Left ventricle myocardium inferior (tissue), 1 donor: ENCODE data around the gene ORC4. TPM values are rescaled to one million over a fixed set of nuclear protein-coding genes. Genes with fewer than 3 reads are reported as not detected.

Experiments used
- DNase-seq: peaks from one replicate; pipeline ENCODE4 v3.0.0-alpha.2; 2020
- H3K27ac ChIP-seq: fragments of 200-600 bp; replicated peaks from 2 replicates; pipeline ENCODE4 v1.8.0; 2021
- H3K27me3 ChIP-seq: fragments of 200-600 bp; 2 replicates; pipeline ENCODE4 v1.8.0; 2021; ENCODE audit warnings: low read depth
- H3K36me3 ChIP-seq: fragments of 200-600 bp; 2 replicates; pipeline ENCODE4 v1.8.0; 2021
- H3K4me1 ChIP-seq: fragments of 200-600 bp; 2 replicates; pipeline ENCODE4 v1.8.0; 2021
- H3K4me3 ChIP-seq: fragments of 200-600 bp; 2 replicates; pipeline ENCODE4 v1.8.0; 2021; ENCODE audit warnings: mild to moderate bottlenecking, moderate library complexity
- H3K9me3 ChIP-seq: fragments of 200-600 bp; replicated peaks from 2 replicates; pipeline ENCODE4 v1.8.0; 2021
- intact Hi-C: fragments of 100-400 bp; cut with micrococcal nuclease; formaldehyde crosslinking; loops from one replicate; pipeline ENCODE4 v1.11.0; 2022
- total RNA-seq: library from RNA; stranded (reverse); fragmentation: NEBNext Ultra II Directional; extraction: Animal tissue kit (Norgen Biotek cat#: 25700); gene quantifications from one replicate; pipeline ENCODE4 v1.2.1, GENCODE V29; 2021
- TF ChIP-seq, protein P1 (sequence below): fragments of 200-600 bp; IDR thresholded peaks from 2 replicates; pipeline ENCODE4 v1.8.0; 2021; ENCODE audit warnings: antibody characterized with exemption, mild to moderate bottlenecking, borderline replicate concordance
- donor health status: DM: no; HTN: yes; CAD: no; lungs with severe emphysema.

Gene ORC4
- total RNA-seq, 1 donor from 2014 or later = 45.8 TPM

DNA sequence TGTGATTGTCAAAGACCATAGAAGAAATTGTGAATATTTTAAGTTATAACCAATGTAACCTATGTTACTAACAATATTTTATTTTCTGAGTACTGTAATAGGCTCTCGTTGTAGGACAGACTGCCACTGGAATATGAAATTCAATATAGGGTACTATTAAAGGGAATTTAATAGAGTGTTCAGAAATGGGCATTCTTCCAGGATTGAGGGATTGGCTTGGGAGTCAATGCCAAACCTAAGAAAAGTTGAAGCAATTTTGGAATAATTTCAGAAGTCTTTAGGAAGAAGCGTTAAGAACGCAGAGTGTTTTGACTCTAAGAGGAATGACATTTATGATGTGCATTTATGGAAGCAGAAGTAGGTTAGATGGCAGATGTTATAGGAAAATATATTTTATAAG lies 96.7 kb downstream of the ORC4 start:
- no peak overlapping the region for H3K4me3 ChIP-seq
- H3K27me3 ChIP-seq = no peaks in the 10 kb centered on the region
- TF ChIP-seq, protein P1, sequence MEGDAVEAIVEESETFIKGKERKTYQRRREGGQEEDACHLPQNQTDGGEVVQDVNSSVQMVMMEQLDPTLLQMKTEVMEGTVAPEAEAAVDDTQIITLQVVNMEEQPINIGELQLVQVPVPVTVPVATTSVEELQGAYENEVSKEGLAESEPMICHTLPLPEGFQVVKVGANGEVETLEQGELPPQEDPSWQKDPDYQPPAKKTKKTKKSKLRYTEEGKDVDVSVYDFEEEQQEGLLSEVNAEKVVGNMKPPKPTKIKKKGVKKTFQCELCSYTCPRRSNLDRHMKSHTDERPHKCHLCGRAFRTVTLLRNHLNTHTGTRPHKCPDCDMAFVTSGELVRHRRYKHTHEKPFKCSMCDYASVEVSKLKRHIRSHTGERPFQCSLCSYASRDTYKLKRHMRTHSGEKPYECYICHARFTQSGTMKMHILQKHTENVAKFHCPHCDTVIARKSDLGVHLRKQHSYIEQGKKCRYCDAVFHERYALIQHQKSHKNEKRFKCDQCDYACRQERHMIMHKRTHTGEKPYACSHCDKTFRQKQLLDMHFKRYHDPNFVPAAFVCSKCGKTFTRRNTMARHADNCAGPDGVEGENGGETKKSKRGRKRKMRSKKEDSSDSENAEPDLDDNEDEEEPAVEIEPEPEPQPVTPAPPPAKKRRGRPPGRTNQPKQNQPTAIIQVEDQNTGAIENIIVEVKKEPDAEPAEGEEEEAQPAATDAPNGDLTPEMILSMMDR = no peak
- no peak overlapping the region for H3K27ac ChIP-seq
- intact Hi-C loops = no loop called here
- peaks cover 25% of the 10 kb centered on the region for H3K4me1 ChIP-seq
- H3K36me3 ChIP-seq = peaks cover 38% of the 10 kb centered on the region
- no peak for DNase-seq
- H3K9me3 ChIP-seq = no peaks in the 10 kb centered on the region

DNA sequence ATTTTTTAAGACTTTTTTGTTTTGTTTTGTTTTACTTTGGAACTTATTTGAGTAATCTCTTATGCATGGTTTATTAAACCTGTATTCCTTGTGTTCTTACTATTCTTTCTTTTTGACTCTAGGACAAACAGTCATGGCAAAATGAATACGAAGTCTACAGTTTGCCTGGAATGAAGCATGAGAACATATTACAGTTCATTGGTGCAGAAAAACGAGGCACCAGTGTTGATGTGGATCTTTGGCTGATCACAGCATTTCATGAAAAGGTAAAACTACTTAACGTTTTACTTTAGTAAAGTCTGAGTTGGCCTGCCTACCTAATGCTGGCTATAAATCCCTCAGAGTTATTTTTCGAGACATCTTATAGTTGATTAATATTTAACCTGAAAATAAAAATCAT lies 103.4 kb downstream of the ORC4 start:
- peaks cover 9% of the 10 kb centered on the region for H3K4me1 ChIP-seq
- peaks cover 34% of the 10 kb centered on the region for H3K36me3 ChIP-seq
- TF ChIP-seq, protein P1 = no peak
- DNase-seq = no peak
- no peak overlapping the region for H3K27ac ChIP-seq
- H3K9me3 ChIP-seq = no peaks in the 10 kb centered on the region
- intact Hi-C loops = loop anchor here (10.0 kb wide), 1 partner anchor 1182 kb away; no protein-coding TSS in a partner anchor
- no peak overlapping the region for H3K4me3 ChIP-seq
- H3K27me3 ChIP-seq = no peaks in the 10 kb centered on the region

DNA sequence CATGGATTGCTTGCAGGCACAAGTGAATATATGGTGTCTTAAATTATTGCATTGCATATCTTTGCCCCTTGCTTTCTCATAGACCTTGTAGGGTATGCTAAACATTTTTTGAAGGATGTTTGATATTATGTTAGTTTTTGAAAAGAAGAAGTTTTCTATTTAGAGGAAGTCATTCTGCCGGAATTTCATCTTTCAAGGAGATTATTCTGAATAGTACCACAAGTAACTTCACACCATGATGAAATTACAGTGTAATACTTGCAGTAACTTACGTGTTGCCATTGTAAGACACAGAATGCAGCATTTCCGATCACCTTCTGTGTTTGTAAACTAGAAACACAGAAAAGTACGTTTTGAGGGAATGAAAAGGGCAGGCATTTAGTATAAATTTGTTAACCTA lies 103.8 kb downstream of the ORC4 start:
- Histone ChIP-seq H3K9me3 (no peaks in the 10 kb centered on the region), H3K4me1 (peaks cover 9% of the 10 kb centered on the region), H3K27ac (no peak overlapping the region), H3K27me3 (no peaks in the 10 kb centered on the region), H3K4me3 (no peak overlapping the region), H3K36me3 (peaks cover 34% of the 10 kb centered on the region)
- intact Hi-C loops = loop anchor here (10.0 kb wide), 1 partner anchor 1182 kb away; no protein-coding TSS in a partner anchor
- TF ChIP-seq, protein P1 = no peak
- no peak for DNase-seq

DNA sequence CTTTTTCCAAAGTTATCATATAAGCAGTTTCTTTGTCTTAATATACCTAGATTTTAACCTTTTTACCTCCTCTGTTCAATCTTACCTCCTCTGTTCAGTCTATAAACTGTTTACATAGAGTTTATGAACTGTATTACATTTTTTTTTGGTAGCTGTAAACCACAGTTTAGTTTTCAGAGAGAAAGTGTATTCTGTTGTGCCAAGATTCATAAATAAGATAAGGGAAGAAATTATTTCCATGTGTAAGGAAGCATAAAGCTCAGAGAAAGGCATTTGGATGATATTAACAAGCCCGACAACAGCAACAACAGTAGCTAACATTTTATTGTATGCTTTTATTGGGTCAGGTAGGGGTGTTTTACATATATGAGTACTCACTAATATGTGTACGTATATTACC lies 104.5 kb downstream of the ORC4 start:
- H3K27ac ChIP-seq = no peak overlapping the region
- TF ChIP-seq, protein P1 = no peak
- intact Hi-C loops = loop anchor here (10.0 kb wide), 1 partner anchor 1181 kb away; no protein-coding TSS in a partner anchor
- H3K4me1 ChIP-seq = peaks cover 11% of the 10 kb centered on the region
- no peaks in the 10 kb centered on the region for H3K9me3 ChIP-seq
- H3K27me3 ChIP-seq = no peaks in the 10 kb centered on the region
- H3K4me3 ChIP-seq = no peak overlapping the region
- peaks cover 33% of the 10 kb centered on the region for H3K36me3 ChIP-seq
- DNase-seq = no peak

DNA sequence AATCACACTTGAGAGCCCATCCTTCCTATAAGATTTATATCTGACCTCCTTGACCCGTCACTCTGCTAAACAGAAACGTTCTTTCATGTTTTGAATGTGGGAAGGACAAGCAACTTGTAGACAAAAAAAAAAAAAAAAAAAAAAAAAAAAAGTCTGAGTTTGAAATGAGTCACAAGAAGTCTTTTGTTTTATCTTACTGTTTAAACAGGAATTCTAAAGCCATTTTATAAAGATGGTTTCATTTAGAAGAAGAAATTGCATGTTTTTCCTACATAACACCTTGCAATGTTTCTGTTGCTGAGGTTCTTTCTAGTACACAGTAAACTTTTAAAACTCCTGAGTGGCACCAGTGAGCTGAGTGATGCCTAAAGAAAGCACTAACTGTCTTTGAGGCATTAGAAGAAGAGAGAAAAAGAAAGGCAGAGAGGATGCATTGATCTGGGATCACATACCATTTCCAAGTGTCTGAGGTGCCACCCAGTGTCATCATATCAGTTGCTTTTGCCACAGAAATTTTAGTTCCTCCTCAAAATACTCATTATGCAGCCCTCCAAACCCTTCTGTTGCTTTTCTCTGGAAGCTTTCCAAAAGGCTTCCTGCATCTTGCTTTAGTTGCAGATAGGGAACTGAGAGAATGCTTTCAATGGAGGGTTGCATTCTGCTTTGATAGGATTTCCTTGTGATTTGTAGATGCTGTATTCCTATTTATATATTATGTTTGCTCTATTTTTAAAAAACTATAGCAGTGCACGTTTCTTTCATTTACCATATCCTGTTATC lies 106.6 kb downstream of the ORC4 start:
- Histone ChIP-seq H3K4me3 (no peak overlapping the region), H3K36me3 (peaks cover 18% of the 10 kb centered on the region), H3K27me3 (no peaks in the 10 kb centered on the region), H3K9me3 (no peaks in the 10 kb centered on the region), H3K27ac (no peak overlapping the region), H3K4me1 (peaks cover 16% of the 10 kb centered on the region)
- intact Hi-C loops = loop anchor here (5.0 to 10.0 kb wide), 2 partner anchors 832 to 1179 kb away; no protein-coding TSS in a partner anchor
- DNase-seq = no peak
- TF ChIP-seq, protein P1 = no peak
